Thyroid gland (tissue), 4 donors: ENCODE results near the gene PRRC2A.

Experiments
- CTCF ChIP-seq, 6 experiments: fragments of 200-600 bp in 3 of 6; fragments of 450-650 bp in 3 of 6; sonication (generic) in 3 of 6; IDR thresholded peaks; one replicate each; pipeline ENCODE4 v1.5.1; 2016 to 2019; ENCODE audit warnings: antibody characterized with exemption in 6 of 6, mild to moderate bottlenecking in 2 of 6, inconsistent platforms in 1 of 6, moderate library complexity in 1 of 6
- POLR2A ChIP-seq, 2 donors: fragments of 450-650 bp; IDR thresholded peaks; one replicate each; pipeline ENCODE4 v1.6.1; 2017; ENCODE audit warnings: antibody characterized with exemption in 2 of 2, mild to moderate bottlenecking in 2 of 2, moderate library complexity in 1 of 2

DNA sequence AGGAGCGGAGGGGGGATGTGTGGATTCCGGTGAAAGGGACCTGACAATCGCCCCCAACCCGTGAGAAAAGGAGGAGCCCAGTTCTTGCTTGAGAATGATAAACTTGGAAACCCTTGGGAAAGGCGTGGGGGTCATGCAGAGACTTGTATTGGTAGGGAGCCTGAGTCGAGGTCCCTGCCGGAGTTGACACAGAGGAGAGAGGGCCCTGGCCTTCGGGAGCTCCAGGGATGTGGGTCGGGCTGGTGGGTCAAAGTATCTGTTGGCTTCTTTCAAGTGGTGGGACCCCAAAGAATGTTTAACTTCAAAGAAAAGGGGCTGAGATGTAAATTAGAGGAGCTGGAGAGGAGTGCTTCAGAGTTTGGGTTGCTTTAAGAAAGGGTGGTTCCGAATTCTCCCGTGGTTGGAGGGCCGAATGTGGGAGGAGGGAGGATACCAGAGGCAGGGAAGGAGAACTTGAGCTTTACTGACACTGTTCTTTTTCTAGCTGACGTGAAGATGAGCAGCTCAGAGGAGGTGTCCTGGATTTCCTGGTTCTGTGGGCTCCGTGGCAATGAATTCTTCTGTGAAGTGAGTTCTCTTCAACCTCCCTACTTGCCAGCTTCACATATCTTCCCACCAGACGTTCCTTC, 45.9 kb downstream of the PRRC2A start:
- TF ChIP-seq CTCF (IDR thresholded peaks at IDR 0.05) (no peak), POLR2A (IDR thresholded peaks at IDR 0.05) (no peak)
